ENCODE data around the gene TREML1.

The TREML1 gene

GRCh38 chr6:41181566-41181965 lies 27.4 kb upstream of the TREML1 start:
- H3K4me3 ChIP-seq (ENCODE audit: low read depth, low read length), result no peak overlapping the region
- DNase-seq (ENCODE audit: low read depth), result no peak

- DNase-seq (ENCODE audit: low read depth), result no peak
- H3K4me3 ChIP-seq (ENCODE audit: low read depth, low read length), result no peak overlapping the region
Observed at GRCh38 chr6:41179163-41179562, 25.0 kb upstream of the TREML1 start.

GRCh38 chr6:41177695-41178094 lies 23.5 kb upstream of the TREML1 start:
- H3K4me3 ChIP-seq (ENCODE audit: low read depth, low read length), result no peak overlapping the region
- no peak for DNase-seq (ENCODE audit: low read depth)

- no peak overlapping the region for H3K4me3 ChIP-seq (ENCODE audit: low read depth, low read length)
- no peak for DNase-seq (ENCODE audit: low read depth)
Observed at GRCh38 chr6:41177287-41177686, 23.1 kb upstream of the TREML1 start.

GRCh38 chr6:41176189-41176588 lies 22.0 kb upstream of the TREML1 start:
- DNase-seq (ENCODE audit: low read depth), result no peak
- no peak overlapping the region for H3K4me3 ChIP-seq (ENCODE audit: low read depth, low read length)

GRCh38 chr6:41175084-41175483 lies 20.9 kb upstream of the TREML1 start:
- DNase-seq (ENCODE audit: low read depth), result no peak

GRCh38 chr6:41174610-41175009 lies 20.5 kb upstream of the TREML1 start:
- no peak for DNase-seq (ENCODE audit: low read depth)
- no peak overlapping the region for H3K4me3 ChIP-seq (ENCODE audit: low read depth, low read length)

More at GRCh38 chr6:41175084-41175483, 20.9 kb upstream of the TREML1 start:
- H3K4me3 ChIP-seq (ENCODE audit: low read depth, low read length), result no peak overlapping the region

GRCh38 chr6:41171908-41172307 lies 17.8 kb upstream of the TREML1 start:
- H3K4me3 ChIP-seq (ENCODE audit: low read depth, low read length), result no peak overlapping the region
- no peak for DNase-seq (ENCODE audit: low read depth)

GRCh38 chr6:41170547-41171160 lies 16.5 kb upstream of the TREML1 start:
- no peak overlapping the region for H3K4me3 ChIP-seq (ENCODE audit: low read depth, low read length)
- no peak for DNase-seq (ENCODE audit: low read depth)

GRCh38 chr6:41167173-41167963 lies 13.2 kb upstream of the TREML1 start:
- DNase-seq (ENCODE audit: low read depth), result no peak

GRCh38 chr6:41164551-41165120 lies 10.5 kb upstream of the TREML1 start:
- no peak overlapping the region for H3K4me3 ChIP-seq (ENCODE audit: low read depth, low read length)
- no peak for DNase-seq (ENCODE audit: low read depth)

More at GRCh38 chr6:41167173-41167963, 13.2 kb upstream of the TREML1 start:
- H3K4me3 ChIP-seq (ENCODE audit: low read depth, low read length), result no peak overlapping the region

- no peak overlapping the region for H3K4me3 ChIP-seq (ENCODE audit: low read depth, low read length)
Observed at GRCh38 chr6:41163419-41163717, 9.2 kb upstream of the TREML1 start.

GRCh38 chr6:41162687-41163418 lies 8.7 kb upstream of the TREML1 start, which contains the start of gene TREM2:
Gene TREM2, minus strand, starts transcription at chr6:41163116. Its CDS starts 34 bp downstream, at chr6:41163082.
- no peak for DNase-seq (ENCODE audit: low read depth)
- no peak within 1 kb of the TSS for H3K4me3 ChIP-seq (ENCODE audit: low read depth, low read length)

More at GRCh38 chr6:41163419-41163717, 9.2 kb upstream of the TREML1 start:
- no peak for DNase-seq (ENCODE audit: low read depth)

GRCh38 chr6:41161851-41162552 lies 7.9 kb upstream of the TREML1 start:
- no peak for DNase-seq (ENCODE audit: low read depth)
- no peak overlapping the region for H3K4me3 ChIP-seq (ENCODE audit: low read depth, low read length)

GRCh38 chr6:41161380-41161779 lies 7.2 kb upstream of the TREML1 start:
- DNase-seq (ENCODE audit: low read depth), result no peak
- H3K4me3 ChIP-seq (ENCODE audit: low read depth, low read length), result no peak overlapping the region

GRCh38 chr6:41160933-41161332 lies 6.8 kb upstream of the TREML1 start:
- no peak for DNase-seq (ENCODE audit: low read depth)
- no peak overlapping the region for H3K4me3 ChIP-seq (ENCODE audit: low read depth, low read length)

- no peak overlapping the region for H3K4me3 ChIP-seq (ENCODE audit: low read depth, low read length)
- no peak for DNase-seq (ENCODE audit: low read depth)
Observed at GRCh38 chr6:41159415-41160082, 5.4 kb upstream of the TREML1 start.

GRCh38 chr6:41157323-41157722 lies 3.2 kb upstream of the TREML1 start:
- DNase-seq (ENCODE audit: low read depth), result no peak
- no peak overlapping the region for H3K4me3 ChIP-seq (ENCODE audit: low read depth, low read length)

- DNase-seq (ENCODE audit: low read depth), result no peak
- no peak overlapping the region for H3K4me3 ChIP-seq (ENCODE audit: low read depth, low read length)
Observed at GRCh38 chr6:41156771-41157170, 2.6 kb upstream of the TREML1 start.

Data from skeletal muscle cell (primary cell).